Panc1 (cell line): ENCODE measurements around the gene P3R3URF. TPM values are rescaled to one million over a fixed set of nuclear protein-coding genes. Genes with fewer than 3 reads are reported as not detected.

ENCODE experiments used
- ATAC-seq: fragments of 200-7000 bp; cut with Tn5 transposase; 2 replicates; pipeline ENCODE4 v1.9.1; 2020; ENCODE audit warnings: mild to moderate bottlenecking, moderate library complexity
- BruUV-seq: library from RNA; stranded (reverse); fragments of 400-500 nt; replicated peaks from 2 replicates; lab custom pipeline; 2021; lab: Mats Ljungman, UMichigan
- CTCF ChIA-PET: fragments of 300-600 bp; sonication (Branson Sonifier 250); formaldehyde crosslinking; loops from one replicate; lab custom pipeline; 2022; ENCODE audit warnings: antibody characterized with exemption; lab: Charles Lee
- POLR2A ChIA-PET: fragments of 300-600 bp; sonication (Branson Sonifier 250); formaldehyde crosslinking; loops from one replicate; lab custom pipeline; 2022; ENCODE audit warnings: antibody characterized with exemption; lab: Charles Lee
- DNase-seq: peaks from one replicate; pipeline ENCODE4 v3.0.0-alpha.2; 2010; ENCODE audit warnings: low read depth, low spot score
- H3K27ac ChIP-seq: 2 replicates; pipeline ENCODE4 v1.5.1; 2011; ENCODE audit warnings: mild to moderate bottlenecking, low read length, inconsistent platforms
- H3K27me3 ChIP-seq: fragments of 200-500 bp; sonication (Bioruptor generic); 2 replicates; pipeline ENCODE4 v1.6.0; 2014; ENCODE audit warnings: low read length, inconsistent platforms; ENCODE audit not compliant: control insufficient read depth, insufficient read depth
- H3K36me3 ChIP-seq: fragments of 200-500 bp; sonication (Bioruptor generic); 2 replicates; pipeline ENCODE4 v1.5.1; 2014; ENCODE audit warnings: inconsistent platforms, mild to moderate bottlenecking, low read length, moderate library complexity; ENCODE audit not compliant: control insufficient read depth, insufficient read depth
- H3K4me1 ChIP-seq: 2 replicates; pipeline ENCODE4 v1.5.1; 2011; ENCODE audit warnings: inconsistent platforms, mild to moderate bottlenecking, low read length, moderate library complexity; ENCODE audit not compliant: control insufficient read depth, insufficient read depth
- H3K4me3 ChIP-seq, 2 experiments: 2 replicates each; pipeline ENCODE4 v1.5.1; 2011 to 2012; ENCODE audit warnings: low read depth in 2 of 2, low read length in 2 of 2, mild to moderate bottlenecking in 2 of 2, inconsistent platforms in 1 of 2, moderate library complexity in 1 of 2
- H3K9me3 ChIP-seq: fragments of 200-500 bp; sonication (Bioruptor generic); 2 replicates; pipeline ENCODE4 v1.5.1; 2014; ENCODE audit warnings: low read depth, mild to moderate bottlenecking, inconsistent platforms, low read length, moderate library complexity; ENCODE audit not compliant: control insufficient read depth, insufficient read depth
- POLR2AphosphoS5 ChIP-seq: IDR thresholded peaks from 2 replicates; pipeline ENCODE4 v1.6.1; 2012; ENCODE audit warnings: mild to moderate bottlenecking, low read depth, low read length, moderate library complexity
- SIN3A ChIP-seq: IDR thresholded peaks from 2 replicates; pipeline ENCODE4 v1.6.1; 2012; ENCODE audit warnings: low read depth, mild to moderate bottlenecking, low read length, moderate library complexity, borderline replicate concordance; ENCODE audit not compliant: insufficient read depth
- TCF7L2 ChIP-seq: IDR thresholded peaks from 2 replicates; pipeline ENCODE4 v1.6.1; 2011; ENCODE audit warnings: mild to moderate bottlenecking, low read depth, low read length, inconsistent platforms
- in situ Hi-C: cut with HindIII; loops from 2 replicates; pipeline ENCODE4 v1.10.0; 2016; ENCODE audit warnings: low sequenced_read_pairs, low pct_unique_long_range_greater_than_20kb
- intact Hi-C: fragments of 100-400 bp; cut with micrococcal nuclease; formaldehyde crosslinking; loops from one replicate; pipeline ENCODE4 v1.10.0; 2022; ENCODE audit not compliant: unreplicated experiment
- total RNA-seq: library from RNA; stranded (reverse); gene quantifications from one replicate; pipeline ENCODE4 v1.2.1, GENCODE V29; 2021; ENCODE audit not compliant: unreplicated experiment
- TF ChIP-seq, protein P1 (sequence below), 2 experiments: IDR thresholded peaks; 2 replicates each; pipeline ENCODE4 v1.6.1; 2011 to 2012; ENCODE audit warnings: low read depth in 2 of 2, control low read depth in 1 of 2, low read length in 1 of 2, mild to moderate bottlenecking in 1 of 2, moderate library complexity in 1 of 2; ENCODE audit not compliant: insufficient read depth in 1 of 2
- TF ChIP-seq, protein P2 (sequence below): fragments of 450-650 bp; IDR thresholded peaks from 2 replicates; pipeline ENCODE4 v1.5.1; 2017; ENCODE audit warnings: mild to moderate bottlenecking

Gene P3R3URF
- total RNA-seq, 1 experiment from 2014 or later: not detected

DNA sequence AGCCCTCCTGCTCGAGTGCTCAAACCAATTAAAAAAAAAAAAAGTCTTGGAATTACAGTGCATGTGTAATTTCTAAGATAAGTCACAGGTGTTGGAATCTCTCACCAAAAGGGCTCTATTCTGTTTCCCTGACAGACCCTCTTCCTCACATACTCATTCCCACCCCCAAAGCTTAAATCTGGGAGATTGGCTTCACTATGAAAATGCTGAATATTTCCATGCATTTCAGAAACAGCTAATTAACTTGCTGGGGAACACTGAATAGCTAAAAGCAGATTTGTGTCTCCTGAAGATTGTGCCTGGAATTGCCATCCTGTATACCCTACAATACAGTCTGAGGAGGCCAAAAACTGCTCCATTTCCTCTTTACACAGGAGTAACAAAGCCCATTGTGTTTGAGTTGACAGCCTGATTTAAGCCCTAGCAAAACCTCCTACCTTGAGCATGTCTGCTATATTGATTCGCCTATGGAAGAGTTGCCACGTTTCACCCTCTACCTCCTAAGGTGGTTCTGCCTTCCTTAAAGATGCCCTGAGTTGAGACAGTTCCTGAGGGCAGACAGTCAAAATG is 42.4 kb downstream of the P3R3URF start:
- ChIA-PET CTCF (no interaction called here), POLR2A (no interaction called here)
- peak overlapping the region; percentile 98 for H3K27ac ChIP-seq
- H3K4me1 ChIP-seq: peaks cover 22% of the 10 kb centered on the region
- no TSS peak for BruUV-seq
- no peak for DNase-seq
- in situ Hi-C loops: no loop called here
- no peaks in the 10 kb centered on the region for H3K36me3 ChIP-seq
- TF ChIP-seq TCF7L2 (no peak), POLR2AphosphoS5 (no peak), SIN3A (no peak)
- TF ChIP-seq, protein P1, sequence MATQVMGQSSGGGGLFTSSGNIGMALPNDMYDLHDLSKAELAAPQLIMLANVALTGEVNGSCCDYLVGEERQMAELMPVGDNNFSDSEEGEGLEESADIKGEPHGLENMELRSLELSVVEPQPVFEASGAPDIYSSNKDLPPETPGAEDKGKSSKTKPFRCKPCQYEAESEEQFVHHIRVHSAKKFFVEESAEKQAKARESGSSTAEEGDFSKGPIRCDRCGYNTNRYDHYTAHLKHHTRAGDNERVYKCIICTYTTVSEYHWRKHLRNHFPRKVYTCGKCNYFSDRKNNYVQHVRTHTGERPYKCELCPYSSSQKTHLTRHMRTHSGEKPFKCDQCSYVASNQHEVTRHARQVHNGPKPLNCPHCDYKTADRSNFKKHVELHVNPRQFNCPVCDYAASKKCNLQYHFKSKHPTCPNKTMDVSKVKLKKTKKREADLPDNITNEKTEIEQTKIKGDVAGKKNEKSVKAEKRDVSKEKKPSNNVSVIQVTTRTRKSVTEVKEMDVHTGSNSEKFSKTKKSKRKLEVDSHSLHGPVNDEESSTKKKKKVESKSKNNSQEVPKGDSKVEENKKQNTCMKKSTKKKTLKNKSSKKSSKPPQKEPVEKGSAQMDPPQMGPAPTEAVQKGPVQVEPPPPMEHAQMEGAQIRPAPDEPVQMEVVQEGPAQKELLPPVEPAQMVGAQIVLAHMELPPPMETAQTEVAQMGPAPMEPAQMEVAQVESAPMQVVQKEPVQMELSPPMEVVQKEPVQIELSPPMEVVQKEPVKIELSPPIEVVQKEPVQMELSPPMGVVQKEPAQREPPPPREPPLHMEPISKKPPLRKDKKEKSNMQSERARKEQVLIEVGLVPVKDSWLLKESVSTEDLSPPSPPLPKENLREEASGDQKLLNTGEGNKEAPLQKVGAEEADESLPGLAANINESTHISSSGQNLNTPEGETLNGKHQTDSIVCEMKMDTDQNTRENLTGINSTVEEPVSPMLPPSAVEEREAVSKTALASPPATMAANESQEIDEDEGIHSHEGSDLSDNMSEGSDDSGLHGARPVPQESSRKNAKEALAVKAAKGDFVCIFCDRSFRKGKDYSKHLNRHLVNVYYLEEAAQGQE (IDR thresholded peaks at IDR 0.05; ENCODE audit: insufficient read depth in 1 of 2, low read depth in 2 of 2, low read length in 1 of 2): no peak
- TF ChIP-seq, protein P2, sequence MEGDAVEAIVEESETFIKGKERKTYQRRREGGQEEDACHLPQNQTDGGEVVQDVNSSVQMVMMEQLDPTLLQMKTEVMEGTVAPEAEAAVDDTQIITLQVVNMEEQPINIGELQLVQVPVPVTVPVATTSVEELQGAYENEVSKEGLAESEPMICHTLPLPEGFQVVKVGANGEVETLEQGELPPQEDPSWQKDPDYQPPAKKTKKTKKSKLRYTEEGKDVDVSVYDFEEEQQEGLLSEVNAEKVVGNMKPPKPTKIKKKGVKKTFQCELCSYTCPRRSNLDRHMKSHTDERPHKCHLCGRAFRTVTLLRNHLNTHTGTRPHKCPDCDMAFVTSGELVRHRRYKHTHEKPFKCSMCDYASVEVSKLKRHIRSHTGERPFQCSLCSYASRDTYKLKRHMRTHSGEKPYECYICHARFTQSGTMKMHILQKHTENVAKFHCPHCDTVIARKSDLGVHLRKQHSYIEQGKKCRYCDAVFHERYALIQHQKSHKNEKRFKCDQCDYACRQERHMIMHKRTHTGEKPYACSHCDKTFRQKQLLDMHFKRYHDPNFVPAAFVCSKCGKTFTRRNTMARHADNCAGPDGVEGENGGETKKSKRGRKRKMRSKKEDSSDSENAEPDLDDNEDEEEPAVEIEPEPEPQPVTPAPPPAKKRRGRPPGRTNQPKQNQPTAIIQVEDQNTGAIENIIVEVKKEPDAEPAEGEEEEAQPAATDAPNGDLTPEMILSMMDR: no peak
- H3K4me3 ChIP-seq: peak overlapping the region; percentile 96 to 99
- no peak for ATAC-seq
- no peaks in the 10 kb centered on the region for H3K9me3 ChIP-seq
- intact Hi-C loops: no loop called here
- H3K27me3 ChIP-seq: no peaks in the 10 kb centered on the region

DNA sequence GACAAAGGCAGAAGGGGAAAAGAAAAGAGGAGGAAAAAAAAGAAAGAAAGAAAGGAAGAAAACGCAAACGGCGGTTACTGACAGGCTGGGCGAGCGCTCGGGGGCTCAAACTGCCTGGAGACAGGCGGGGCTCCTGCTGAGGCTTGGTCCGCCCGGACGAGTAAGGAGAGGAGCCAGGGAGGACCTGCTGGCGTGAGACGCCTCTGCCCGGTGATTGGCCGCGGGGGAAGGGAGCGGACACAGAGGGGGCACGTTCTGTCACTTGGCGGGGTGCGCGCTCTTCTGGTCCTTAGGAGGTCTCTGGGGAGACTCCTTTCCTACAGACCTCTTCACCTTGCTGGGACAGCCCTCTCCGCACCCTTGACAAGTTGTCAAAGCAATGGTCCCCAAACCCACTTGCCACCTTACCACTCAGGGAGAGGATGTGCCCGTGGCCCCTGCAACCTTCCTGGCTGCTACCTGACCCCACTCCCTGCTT is 43.1 kb downstream of the P3R3URF start:
- DNase-seq (no peak), ATAC-seq (peak; percentile 78)
- ChIA-PET CTCF (no interaction called here), POLR2A (no interaction called here)
- H3K36me3 ChIP-seq: no peaks in the 10 kb centered on the region
- H3K27me3 ChIP-seq: no peaks in the 10 kb centered on the region
- peak; percentile 75 for TF ChIP-seq SIN3A
- TF ChIP-seq, protein P1 (IDR thresholded peaks at IDR 0.05; ENCODE audit: insufficient read depth in 1 of 2, low read depth in 2 of 2, low read length in 1 of 2): no peak
- TF ChIP-seq, protein P2: no peak
- TF ChIP-seq POLR2AphosphoS5: peak; percentile 66; the same call in 1 of the 2 replicates
- in situ Hi-C loops: no loop called here
- H3K9me3 ChIP-seq: no peaks in the 10 kb centered on the region
- peak overlapping the region; percentile 98 for H3K27ac ChIP-seq
- intact Hi-C loops: no loop called here
- peak overlapping the region; percentile 96 to 99 for H3K4me3 ChIP-seq
- BruUV-seq: TSS peak; percentile 97
- H3K4me1 ChIP-seq: peaks cover 28% of the 10 kb centered on the region
